Endothelial cell (in vitro differentiated cells): Measurements from ENCODE around the gene NCKAP1. TPM values are rescaled to one million over a fixed set of nuclear protein-coding genes. Genes with fewer than 3 reads are reported as not detected.
A peak's percentile ranks its signal among the peaks of the same experiment; 100 is the strongest.

Source experiments
- DNase-seq: peaks from one replicate; pipeline ENCODE4 v3.0.0; 2021; ENCODE audit warnings: low spot score
- H3K27ac Mint-ChIP-seq: one replicate; pipeline ENCODE4 v1.8.0; 2021; ENCODE audit warnings: mixed read lengths, inconsistent platforms; ENCODE audit not compliant: unreplicated experiment
- H3K27me3 Mint-ChIP-seq: one replicate; pipeline ENCODE4 v1.8.0; 2021; ENCODE audit warnings: mild to moderate bottlenecking, moderate library complexity, mixed read lengths, inconsistent platforms; ENCODE audit not compliant: unreplicated experiment
- H3K36me3 Mint-ChIP-seq: one replicate; pipeline ENCODE4 v1.8.0; 2021; ENCODE audit warnings: mild to moderate bottlenecking, low read depth, mixed read lengths, inconsistent platforms; ENCODE audit not compliant: unreplicated experiment
- H3K4me1 Mint-ChIP-seq: one replicate; pipeline ENCODE4 v1.8.0; 2021; ENCODE audit warnings: mild to moderate bottlenecking, mixed read lengths, inconsistent platforms; ENCODE audit not compliant: unreplicated experiment
- H3K4me3 Mint-ChIP-seq: one replicate; pipeline ENCODE4 v1.8.0; 2021; ENCODE audit warnings: mild to moderate bottlenecking, mixed read lengths, inconsistent platforms; ENCODE audit not compliant: unreplicated experiment
- H3K9me3 Mint-ChIP-seq: one replicate; pipeline ENCODE4 v1.8.0; 2021; ENCODE audit warnings: mixed read lengths, inconsistent platforms; ENCODE audit not compliant: unreplicated experiment
- total RNA-seq: library from RNA; stranded (reverse); fragmentation: NEBNext Ultra II Directional; extraction: Animal tissue kit (Norgen Biotek cat#: 25700); gene quantifications from one replicate; pipeline ENCODE4 v1.2.1, GENCODE V29; 2021; ENCODE audit not compliant: unreplicated experiment
- TF ChIP-seq, protein P1 (sequence below): fragments of 200-600 bp; sonication (generic); IDR thresholded peaks from one replicate; pipeline ENCODE4 v1.5.0; 2021; ENCODE audit warnings: antibody characterized with exemption; ENCODE audit not compliant: unreplicated experiment

The NCKAP1 gene
- total RNA-seq, 1 donor from 2014 or later, result 171 TPM

DNA sequence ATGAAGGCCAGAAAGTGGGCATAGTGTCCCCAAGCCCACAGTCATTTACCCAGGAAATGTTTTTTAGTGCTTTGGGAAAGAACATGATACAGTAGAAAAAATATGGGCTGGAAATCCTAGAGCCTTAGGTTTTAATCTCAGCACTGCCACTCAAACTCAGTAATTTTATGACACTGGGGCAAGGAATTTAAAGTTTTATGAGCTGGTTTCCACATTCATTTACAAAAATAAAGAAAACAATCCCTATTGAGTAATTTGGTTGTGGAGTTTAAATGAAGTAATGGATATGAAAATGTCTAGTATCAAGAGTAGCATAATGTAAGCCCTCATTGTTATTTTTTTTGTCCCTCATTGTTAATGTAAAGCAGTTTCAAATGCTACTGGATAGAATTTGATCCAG lies 120.3 kb downstream of the NCKAP1 start:
- no peak for DNase-seq
- H3K4me3 Mint-ChIP-seq, result no peak overlapping the region
- TF ChIP-seq, protein P1, sequence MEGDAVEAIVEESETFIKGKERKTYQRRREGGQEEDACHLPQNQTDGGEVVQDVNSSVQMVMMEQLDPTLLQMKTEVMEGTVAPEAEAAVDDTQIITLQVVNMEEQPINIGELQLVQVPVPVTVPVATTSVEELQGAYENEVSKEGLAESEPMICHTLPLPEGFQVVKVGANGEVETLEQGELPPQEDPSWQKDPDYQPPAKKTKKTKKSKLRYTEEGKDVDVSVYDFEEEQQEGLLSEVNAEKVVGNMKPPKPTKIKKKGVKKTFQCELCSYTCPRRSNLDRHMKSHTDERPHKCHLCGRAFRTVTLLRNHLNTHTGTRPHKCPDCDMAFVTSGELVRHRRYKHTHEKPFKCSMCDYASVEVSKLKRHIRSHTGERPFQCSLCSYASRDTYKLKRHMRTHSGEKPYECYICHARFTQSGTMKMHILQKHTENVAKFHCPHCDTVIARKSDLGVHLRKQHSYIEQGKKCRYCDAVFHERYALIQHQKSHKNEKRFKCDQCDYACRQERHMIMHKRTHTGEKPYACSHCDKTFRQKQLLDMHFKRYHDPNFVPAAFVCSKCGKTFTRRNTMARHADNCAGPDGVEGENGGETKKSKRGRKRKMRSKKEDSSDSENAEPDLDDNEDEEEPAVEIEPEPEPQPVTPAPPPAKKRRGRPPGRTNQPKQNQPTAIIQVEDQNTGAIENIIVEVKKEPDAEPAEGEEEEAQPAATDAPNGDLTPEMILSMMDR, result no peak
- H3K27me3 Mint-ChIP-seq, result no peaks in the 10 kb centered on the region
- peaks cover 9% of the 10 kb centered on the region for H3K4me1 Mint-ChIP-seq
- no peaks in the 10 kb centered on the region for H3K9me3 Mint-ChIP-seq
- no peak overlapping the region for H3K27ac Mint-ChIP-seq
- peaks cover 54% of the 10 kb centered on the region for H3K36me3 Mint-ChIP-seq

DNA sequence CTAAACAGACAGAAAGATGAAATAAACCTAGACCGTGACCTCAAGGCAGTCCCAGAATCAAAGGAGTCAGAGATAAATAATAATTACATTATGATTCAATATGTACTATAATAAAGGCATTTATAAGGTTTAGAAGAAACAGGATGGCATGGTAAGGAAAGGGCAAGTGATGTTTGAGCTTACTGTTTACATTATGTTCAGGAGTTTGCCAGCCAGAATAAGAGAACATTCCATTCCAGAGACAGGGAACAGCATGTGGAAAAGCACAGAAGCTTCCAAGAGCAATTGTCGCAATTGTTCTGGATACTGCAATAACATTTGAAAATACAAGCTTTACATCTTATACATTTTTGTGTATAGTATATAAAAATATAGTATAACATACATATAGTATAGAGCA lies 121.8 kb downstream of the NCKAP1 start:
- Mint-ChIP-seq H3K27ac (no peak overlapping the region), H3K4me3 (no peak overlapping the region), H3K36me3 (peaks cover 51% of the 10 kb centered on the region), H3K9me3 (no peaks in the 10 kb centered on the region), H3K27me3 (peaks cover 2% of the 10 kb centered on the region), H3K4me1 (peaks cover 13% of the 10 kb centered on the region)
- DNase-seq, result no peak
- TF ChIP-seq, protein P1, result no peak

DNA sequence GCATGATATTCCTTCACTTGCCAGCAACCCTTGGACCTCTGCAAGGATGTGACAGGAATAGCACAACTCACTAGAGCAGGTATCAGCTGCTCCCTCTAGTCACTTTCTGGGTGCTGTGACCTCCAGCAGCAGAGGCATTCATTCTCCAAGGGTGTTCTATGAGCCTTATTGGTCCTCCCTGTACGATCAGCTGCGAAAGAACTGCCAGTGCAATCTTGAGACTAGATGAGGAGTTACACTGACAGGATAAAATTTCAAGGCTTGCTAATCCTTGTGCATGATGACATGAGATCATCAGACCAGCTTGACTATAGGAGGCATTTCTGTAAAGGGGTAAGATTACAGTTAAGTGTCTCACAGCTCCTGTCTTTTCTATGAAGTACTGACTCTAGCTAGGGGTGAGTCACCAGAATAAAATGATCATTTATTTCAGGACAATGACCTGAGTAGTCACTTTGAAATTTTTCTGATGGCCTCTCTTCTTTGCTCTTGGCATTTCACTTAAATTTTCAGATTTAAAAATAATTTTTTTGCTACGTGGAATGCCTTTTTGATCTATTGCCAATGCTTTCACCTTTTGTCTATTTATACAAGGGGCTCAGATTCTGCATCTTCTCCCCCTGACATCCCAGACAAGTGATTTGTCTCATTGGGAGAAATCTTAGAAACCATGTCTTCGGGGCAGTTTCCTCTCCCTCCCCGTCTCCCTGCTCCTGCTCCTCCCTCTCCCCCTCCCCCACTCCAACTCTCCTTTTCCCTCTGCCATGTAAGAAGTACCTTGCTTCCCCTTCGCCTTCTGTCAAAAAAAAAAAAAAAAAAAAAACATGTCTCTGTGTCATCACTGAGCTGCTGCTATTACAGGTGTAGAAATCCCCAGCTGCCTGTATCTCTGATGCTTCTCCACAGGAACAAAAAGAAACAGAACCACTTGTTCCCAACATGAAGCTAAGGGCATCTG lies 122.6 kb downstream of the NCKAP1 start:
- Mint-ChIP-seq H3K27me3 (peaks cover 2% of the 10 kb centered on the region), H3K4me1 (peaks cover 13% of the 10 kb centered on the region), H3K9me3 (no peaks in the 10 kb centered on the region), H3K27ac (no peak overlapping the region), H3K36me3 (peaks cover 51% of the 10 kb centered on the region), H3K4me3 (no peak overlapping the region)
- TF ChIP-seq, protein P1, result no peak
- no peak for DNase-seq

DNA sequence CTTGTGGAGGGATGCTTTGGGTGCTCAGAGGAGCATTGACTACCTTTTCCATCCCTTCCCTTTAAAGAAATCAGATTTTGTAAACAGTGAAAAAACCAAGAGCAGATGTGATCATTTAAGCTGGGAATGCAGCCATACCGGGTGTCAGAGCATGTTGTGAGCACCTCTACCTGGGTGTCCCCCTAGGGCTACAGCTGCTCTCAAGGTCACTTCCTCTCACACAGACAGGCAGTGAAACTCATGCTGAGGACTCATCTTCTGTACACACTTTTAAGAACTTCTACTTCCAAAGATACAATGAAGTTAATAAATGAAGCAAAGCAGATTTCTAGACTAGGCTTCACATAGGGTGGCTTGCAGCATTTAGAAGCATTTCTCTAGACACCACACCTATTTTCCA lies 123.4 kb downstream of the NCKAP1 start:
- Mint-ChIP-seq H3K9me3 (no peaks in the 10 kb centered on the region), H3K27me3 (peaks cover 2% of the 10 kb centered on the region), H3K27ac (no peak overlapping the region), H3K4me3 (peak overlapping the region; percentile 65), H3K4me1 (peaks cover 13% of the 10 kb centered on the region), H3K36me3 (peaks cover 55% of the 10 kb centered on the region)
- DNase-seq, result no peak
- TF ChIP-seq, protein P1, result no peak

DNA sequence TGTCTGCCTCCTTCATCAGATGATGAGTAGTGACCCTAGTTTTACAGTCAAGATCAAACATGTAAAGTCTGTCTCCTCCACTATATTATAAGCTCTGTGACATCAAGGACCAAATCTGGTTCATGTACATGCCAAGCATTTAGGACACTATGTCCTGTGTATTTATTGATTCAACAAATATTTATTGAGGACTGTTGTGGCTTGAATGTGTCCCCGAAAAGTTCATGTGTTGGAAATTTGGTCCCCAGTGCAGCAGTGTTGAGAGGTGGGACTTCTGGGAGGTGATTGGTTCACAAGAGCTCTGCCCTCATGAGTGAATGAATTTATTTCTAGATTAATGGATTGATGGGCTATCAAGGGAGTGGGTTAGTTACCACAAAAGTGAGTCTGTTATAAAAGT lies 125.2 kb downstream of the NCKAP1 start:
- H3K27ac Mint-ChIP-seq, result no peak overlapping the region
- H3K27me3 Mint-ChIP-seq, result peaks cover 3% of the 10 kb centered on the region
- TF ChIP-seq, protein P1, result no peak
- no peak for DNase-seq
- no peaks in the 10 kb centered on the region for H3K9me3 Mint-ChIP-seq
- peaks cover 16% of the 10 kb centered on the region for H3K4me1 Mint-ChIP-seq
- H3K36me3 Mint-ChIP-seq, result peaks cover 48% of the 10 kb centered on the region
- no peak overlapping the region for H3K4me3 Mint-ChIP-seq
